GM21723 (cell line): ENCODE data around the gene RPS6KB2.
"Not testable (repeated sequence)": the region's sequence is repeated elsewhere in the genome, so short reads cannot be mapped to it uniquely, and the experiment has no call there.

Source experiments
- ATAC-seq: cut with Tn5 transposase; IDR thresholded peaks from one replicate; pipeline ENCODE4 v1.9.1; 2021; ENCODE audit warnings: mild to moderate bottlenecking, moderate library complexity; ENCODE audit not compliant: unreplicated experiment

The RPS6KB2 gene

GRCh38 chr11:67427364-67427859, 882 bp upstream of the RPS6KB2 start:
- ATAC-seq: not testable (repeated sequence)

DNA sequence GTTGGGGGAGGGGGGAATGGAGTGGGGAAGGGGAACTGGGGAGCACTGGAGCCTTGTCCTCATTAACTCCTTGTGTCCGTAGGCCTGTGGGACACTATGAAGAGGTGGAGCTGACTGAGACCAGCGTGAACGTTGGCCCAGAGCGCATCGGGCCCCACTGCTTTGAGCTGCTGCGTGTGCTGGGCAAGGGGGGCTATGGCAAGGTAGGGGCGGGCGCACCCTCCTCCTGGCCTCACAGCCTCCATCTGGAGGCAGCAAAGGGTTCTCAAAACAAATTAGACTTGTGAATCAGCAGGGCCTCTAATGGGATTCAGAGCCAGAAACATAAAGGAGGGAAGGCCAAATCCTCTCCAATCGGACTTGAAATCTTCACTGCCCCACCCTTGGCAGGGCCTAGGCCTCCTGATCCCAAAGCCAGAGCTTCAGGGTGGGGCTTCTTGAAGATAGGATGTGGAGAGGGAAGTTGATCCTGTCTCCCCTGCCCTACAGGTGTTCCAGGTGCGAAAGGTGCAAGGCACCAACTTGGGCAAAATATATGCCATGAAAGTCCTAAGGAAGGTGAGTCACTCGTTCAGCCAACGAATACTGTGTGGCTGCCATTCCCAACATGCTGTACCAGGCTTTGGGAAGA, 859 bp downstream of the RPS6KB2 start:
- no peak for ATAC-seq

DNA sequence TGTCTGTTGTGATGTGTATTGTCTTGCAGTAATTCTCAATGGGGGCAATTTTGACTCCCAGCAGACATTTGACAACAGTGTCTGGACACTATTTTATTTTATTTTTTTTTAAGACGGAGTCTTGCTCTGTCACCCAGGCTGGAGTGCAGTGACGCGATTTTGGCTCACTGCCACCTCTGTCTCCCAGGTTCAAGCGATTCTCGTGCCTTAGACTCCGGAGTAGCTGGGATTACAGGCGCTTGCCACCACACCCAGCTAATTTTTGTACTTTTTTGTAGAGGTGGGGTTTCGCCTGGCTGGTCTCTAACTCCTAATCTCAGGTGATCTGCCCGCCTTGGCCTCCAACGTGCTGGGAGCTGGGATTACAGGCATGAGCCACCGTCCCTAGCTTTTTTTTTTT, 1.4 kb downstream of the RPS6KB2 start:
- ATAC-seq: no peak

DNA sequence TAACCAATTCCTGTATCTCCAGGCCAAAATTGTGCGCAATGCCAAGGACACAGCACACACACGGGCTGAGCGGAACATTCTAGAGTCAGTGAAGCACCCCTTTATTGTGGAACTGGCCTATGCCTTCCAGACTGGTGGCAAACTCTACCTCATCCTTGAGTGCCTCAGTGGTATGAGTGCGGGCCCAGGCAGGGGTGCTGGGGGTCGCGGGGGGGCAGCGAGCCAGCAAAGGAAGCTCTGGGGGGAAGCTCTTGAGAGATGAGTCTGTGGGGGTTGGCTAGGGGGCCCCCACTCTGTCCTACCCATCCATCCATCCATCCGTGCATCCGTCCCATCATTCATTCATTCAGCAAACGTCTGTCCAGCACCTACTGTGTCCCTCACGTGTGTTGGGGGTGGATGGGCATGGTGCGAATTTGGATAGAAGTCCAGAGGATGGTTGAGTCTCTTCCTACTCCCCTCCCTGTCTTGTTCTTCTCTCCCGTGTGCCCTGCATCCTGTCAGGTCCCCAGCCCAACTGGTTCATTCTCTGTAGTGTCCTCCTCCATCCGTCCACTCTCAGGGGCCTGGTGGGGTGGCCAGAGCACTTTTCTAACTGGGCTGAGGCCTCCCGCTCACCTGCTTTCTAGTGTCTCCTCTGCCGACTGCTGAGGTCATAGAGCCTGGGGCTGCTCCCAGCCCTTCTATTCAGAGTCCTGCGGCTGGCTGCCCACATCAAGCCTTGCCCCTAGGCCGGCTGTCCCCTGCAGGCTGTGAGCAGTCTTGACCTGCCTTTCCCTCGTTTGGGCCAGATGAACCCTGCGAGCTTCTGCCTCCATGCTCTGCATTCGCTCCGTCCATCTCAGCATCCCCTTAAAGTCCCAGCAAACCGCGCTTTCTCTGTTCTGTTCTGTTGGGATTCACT, 3.3 kb downstream of the RPS6KB2 start:
- ATAC-seq: no peak

GRCh38 chr11:67432655-67433349, 4.5 kb downstream of the RPS6KB2 start:
- no peak for ATAC-seq

- no peak for ATAC-seq
Measured at GRCh38 chr11:67433536-67434394, 5.5 kb downstream of the RPS6KB2 start.

- no peak for ATAC-seq
Measured at GRCh38 chr11:67434395-67434881, 6.1 kb downstream of the RPS6KB2 start.

DNA sequence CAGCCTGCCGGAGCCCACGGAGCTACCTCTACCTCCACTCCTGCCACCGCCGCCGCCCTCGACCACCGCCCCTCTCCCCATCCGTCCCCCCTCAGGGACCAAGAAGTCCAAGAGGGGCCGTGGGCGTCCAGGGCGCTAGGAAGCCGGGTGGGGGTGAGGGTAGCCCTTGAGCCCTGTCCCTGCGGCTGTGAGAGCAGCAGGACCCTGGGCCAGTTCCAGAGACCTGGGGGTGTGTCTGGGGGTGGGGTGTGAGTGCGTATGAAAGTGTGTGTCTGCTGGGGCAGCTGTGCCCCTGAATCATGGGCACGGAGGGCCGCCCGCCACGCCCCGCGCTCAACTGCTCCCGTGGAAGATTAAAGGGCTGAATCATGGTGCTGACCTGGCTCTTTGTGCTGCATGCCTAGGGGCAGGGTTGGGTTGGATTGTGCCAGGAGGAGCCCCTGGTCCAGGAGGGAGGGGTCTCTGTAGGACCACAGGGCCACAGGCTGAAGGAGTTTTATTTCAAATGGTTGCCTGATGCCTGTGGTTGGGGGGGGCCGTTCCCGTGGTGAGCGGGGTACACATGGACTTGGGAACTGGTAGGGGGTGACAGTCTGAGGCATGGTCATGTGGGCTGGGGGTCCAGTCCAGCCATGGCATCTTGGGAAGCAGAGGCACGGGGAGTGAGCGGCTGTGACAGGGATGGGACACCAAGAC, 6.9 kb downstream of the RPS6KB2 start:
- no peak for ATAC-seq

DNA sequence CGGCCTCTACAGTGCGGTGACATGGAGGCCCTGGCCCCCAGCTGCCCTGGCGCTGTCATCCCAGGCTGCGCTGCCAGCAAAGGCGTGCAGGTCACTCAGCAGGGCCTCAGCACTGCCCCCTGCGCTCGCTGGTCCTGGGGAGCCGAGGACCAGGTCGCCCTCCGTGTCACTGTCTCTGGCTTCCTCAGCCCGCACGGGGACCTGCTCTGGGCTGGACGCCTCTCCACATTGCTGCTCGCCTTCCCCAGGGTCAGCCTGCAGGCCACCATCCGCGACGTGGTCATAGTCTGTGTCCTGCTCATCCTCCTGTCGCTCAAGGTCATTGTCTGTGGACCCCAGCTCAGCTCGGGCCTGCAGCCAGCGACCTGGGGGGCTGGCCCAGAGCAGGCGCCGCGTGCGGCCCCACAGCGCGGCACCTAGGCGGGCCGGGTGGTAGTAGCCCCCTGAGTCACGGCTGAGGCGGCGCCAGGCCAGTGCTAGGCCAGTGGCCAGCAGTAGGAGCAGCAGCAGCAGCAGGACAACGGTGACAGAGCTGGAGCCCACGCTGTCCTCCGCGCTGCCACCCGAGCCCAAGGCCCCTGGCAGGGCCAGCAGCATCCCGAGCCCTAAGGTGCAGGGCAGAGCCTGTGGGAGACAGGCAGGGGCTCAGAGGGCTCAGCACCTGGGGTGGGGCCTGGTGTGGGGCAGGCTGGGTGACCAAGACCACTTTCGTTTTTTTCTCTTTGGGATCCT, 7.6 kb downstream of the RPS6KB2 start:
- no peak for ATAC-seq

GRCh38 chr11:67436459-67437081, 8.3 kb downstream of the RPS6KB2 start:
- ATAC-seq: peak; percentile 33

DNA sequence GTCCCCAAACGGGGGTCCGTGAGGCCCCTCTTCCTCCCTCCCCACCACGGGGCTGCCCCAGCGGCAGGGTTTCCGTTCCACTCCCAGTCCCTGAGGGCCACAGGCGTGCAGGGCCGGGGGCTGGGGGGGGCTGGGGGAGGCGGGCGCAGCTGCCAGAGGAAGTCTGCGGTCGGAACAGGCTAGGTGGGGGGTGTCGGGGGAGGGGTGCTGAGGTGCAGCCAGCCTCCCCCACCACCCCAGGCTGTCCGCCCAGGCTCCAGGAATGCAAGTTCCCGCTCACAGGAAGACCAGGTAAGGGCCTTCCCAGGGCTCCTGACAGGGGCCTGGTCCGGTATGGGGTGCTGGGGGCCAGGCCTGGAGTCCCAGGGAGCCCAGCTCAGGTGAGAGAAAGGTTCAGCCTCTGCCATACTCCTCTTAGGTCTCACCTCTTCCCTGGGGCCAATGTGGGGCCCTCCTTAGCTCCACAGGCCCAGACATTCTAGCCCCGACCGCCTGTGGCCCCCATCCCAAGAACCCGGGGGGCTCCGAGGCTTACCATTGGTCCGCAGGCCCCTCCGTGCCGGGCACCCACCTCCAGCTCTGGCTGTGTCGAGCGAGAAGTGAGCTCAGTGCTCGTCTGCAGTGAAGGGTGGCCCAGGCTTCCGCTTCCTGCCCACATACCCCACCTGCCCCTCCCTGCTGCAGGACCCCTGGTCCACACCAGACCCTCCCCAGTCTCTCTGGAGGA, 9.0 kb downstream of the RPS6KB2 start, which contains the start of gene PTPRCAP:
PTPRCAP (minus strand) TSS at position 601 of the 727 bp plus-strand sequence; CDS start at position 538, 63 bp downstream.
- no peak for ATAC-seq

DNA sequence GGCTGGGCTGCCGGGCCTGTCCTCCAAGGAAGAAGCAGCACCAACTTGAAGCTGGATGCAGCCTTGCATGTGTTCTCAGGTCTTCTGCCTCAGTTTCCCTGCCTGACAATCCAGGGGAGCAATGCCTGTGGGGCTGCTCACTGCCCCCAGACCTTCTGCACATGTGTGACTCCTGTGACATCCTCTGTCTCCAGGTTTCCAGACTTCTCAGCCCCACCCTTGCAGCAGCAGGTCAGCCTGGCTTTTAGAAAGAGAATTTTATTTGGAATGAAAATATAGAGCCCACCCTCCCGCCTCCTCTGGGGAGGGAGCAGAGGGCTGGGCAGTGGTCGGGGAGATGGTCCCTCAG, 9.5 kb downstream of the RPS6KB2 start:
- ATAC-seq: no peak

DNA sequence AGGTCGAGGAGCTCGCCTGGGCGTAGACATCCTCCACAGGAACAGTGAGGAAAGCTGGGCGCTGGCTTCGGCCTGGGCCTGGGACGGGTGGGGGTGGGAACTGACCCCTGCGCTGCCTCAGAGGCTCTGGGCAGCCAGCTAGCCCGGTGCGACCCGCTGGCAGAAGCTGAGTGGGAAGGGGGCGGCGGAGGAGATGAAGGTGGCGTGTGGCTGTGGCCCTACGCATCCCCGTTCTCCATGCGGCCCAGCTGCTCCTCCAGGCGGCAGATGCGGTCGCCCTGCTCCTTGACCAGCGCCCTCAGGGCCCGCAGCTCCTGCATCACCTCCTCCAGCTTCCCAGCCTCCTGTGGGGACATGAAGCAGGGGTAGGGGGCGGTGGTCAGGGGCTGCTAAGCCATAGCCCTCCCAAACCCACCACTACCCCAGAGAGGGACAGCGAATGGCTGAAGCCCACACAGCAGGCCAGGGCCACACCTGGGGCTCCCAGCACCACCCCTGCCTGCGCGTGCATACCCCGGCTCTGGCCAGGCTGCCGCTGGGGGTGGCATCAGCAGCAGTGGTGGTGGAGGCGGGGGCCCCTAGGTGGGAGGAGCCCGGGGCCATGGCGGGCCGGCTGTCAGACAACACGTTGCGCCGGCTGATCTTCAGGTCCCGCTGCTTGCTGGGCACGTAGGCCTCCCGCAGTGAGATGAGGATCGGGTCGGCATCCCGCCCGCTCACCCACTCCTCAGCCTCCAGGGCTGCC, 10.0 kb downstream of the RPS6KB2 start:
- ATAC-seq: no peak

- no peak for ATAC-seq
Measured at GRCh38 chr11:67439321-67440228, 11.3 kb downstream of the RPS6KB2 start.

DNA sequence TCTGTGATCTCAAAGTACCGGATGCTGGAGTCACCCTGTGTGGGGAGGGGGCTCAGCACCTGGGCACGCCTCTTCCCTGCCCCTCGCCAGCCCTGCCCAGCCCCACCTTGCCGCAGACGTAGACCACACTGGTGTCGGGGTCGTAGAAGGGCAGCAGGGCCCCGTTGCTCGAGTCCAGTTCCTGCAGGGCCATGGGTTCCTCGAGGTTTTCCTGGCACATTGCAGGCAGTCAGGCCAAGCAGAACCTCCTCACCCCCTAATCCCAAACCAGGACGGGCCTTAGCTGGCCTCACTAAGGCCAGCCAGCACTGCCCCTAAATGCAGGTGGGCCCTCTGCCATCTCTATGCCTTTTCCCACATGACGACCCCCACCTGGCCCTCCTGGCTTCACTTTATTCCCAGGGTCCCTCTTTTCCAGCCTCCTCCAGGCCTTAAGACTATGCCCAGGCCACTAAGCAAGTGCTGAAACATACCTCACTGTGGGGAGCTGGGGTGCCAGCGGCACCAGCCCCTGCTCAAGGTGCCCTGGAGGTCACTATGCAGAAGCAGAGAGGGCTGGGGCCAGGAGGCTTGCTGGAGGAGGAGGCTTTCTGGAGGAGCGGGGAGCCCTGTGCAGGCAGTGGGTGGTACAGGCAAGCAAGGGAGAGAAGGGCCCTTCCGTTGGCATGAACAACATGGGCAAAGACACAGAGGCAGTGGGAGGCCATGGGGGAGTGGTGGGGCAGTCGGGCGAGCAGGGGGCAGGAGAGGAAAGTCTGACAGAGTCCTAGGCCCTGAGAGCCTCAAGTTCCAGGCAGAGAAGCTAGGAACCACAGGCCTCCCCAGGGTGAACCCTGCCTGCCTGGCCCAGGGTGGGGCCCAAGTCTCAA, 12.2 kb downstream of the RPS6KB2 start:
- ATAC-seq: no peak
